IMR-90 (cell line): ENCODE data around the gene P4HA2. TPM values are rescaled to one million over a fixed set of nuclear protein-coding genes. Genes with fewer than 3 reads are reported as not detected.

ENCODE experiments used
- ATAC-seq: fragments of 200-7000 bp; cut with Tn5 transposase; 2 replicates; pipeline ENCODE4 v1.9.1; 2020; ENCODE audit warnings: low read depth, mild to moderate bottlenecking, moderate library complexity
- BruUV-seq: library from RNA; stranded (reverse); fragments of 400-500 nt; replicated peaks from 2 replicates; lab custom pipeline; 2021; lab: Mats Ljungman, UMichigan
- CTCF ChIA-PET: fragments of 300-600 bp; formaldehyde crosslinking; extraction: SDS; loops from one replicate; lab custom pipeline; 2021; ENCODE audit warnings: antibody characterized with exemption; lab: Yijun Ruan, JAX
- POLR2A ChIA-PET: fragments of 300-600 bp; sonication (Branson Sonifier 250); formaldehyde crosslinking; loops from one replicate; lab custom pipeline; 2022; ENCODE audit warnings: antibody characterized with exemption; ENCODE audit not compliant: unreplicated experiment; lab: Charles Lee
- DNase-seq: peaks from one replicate; pipeline ENCODE4 v3.0.0; 2013
- H2AFZ ChIP-seq: replicated peaks from 2 replicates; pipeline ENCODE3; 2013; ENCODE audit warnings: low read length, mild to moderate bottlenecking; ENCODE audit not compliant: poor library complexity
- H2AK5ac ChIP-seq: 2 replicates; pipeline ENCODE4 v1.6.1; 2013; ENCODE audit warnings: low read depth, low read length, inconsistent platforms
- H2AK9ac ChIP-seq: replicated peaks from 2 replicates; pipeline ENCODE3; 2013; ENCODE audit warnings: mild to moderate bottlenecking, low read depth, low read length, moderate library complexity; ENCODE audit not compliant: poor library complexity
- H2BK120ac ChIP-seq: 2 replicates; pipeline ENCODE4 v1.6.1; 2013; ENCODE audit warnings: low read depth, low read length, inconsistent platforms
- H2BK15ac ChIP-seq: 3 replicates; pipeline ENCODE4 v1.6.1; 2013; ENCODE audit warnings: low read depth, low read length, inconsistent platforms
- H2BK20ac ChIP-seq: 2 replicates; pipeline ENCODE4 v1.6.1; 2013; ENCODE audit warnings: low read depth, mild to moderate bottlenecking, inconsistent platforms, low read length, moderate library complexity
- H2BK5ac ChIP-seq: 2 replicates; pipeline ENCODE4 v1.6.1; 2013; ENCODE audit warnings: mild to moderate bottlenecking, low read depth, low read length, inconsistent platforms; ENCODE audit not compliant: poor library complexity, severe bottlenecking
- H3K14ac ChIP-seq: replicated peaks from 2 replicates; pipeline ENCODE4 v1.6.1; 2013; ENCODE audit warnings: low read depth, low read length, inconsistent platforms
- H3K18ac ChIP-seq: 2 replicates; pipeline ENCODE4 v1.6.1; 2013; ENCODE audit warnings: low read depth, low read length, control low read depth
- H3K23ac ChIP-seq: 2 replicates; pipeline ENCODE4 v1.6.1; 2013; ENCODE audit warnings: low read depth, low read length, inconsistent platforms
- H3K27ac ChIP-seq: 2 replicates; pipeline ENCODE4 v1.5.1; 2013; ENCODE audit warnings: mild to moderate bottlenecking, control low read depth, low read length; ENCODE audit not compliant: insufficient read depth
- H3K27me3 ChIP-seq: 2 replicates; pipeline ENCODE4 v1.6.1; 2013; ENCODE audit warnings: low read length; ENCODE audit not compliant: control insufficient read depth, insufficient read depth
- H3K36me3 ChIP-seq: 2 replicates; pipeline ENCODE4 v1.6.1; 2013; ENCODE audit warnings: low read length, mixed read lengths; ENCODE audit not compliant: control insufficient read depth, insufficient read depth
- H3K4ac ChIP-seq: 2 replicates; pipeline ENCODE4 v1.6.1; 2013; ENCODE audit warnings: low read depth, low read length, inconsistent platforms
- H3K4me1 ChIP-seq: 2 replicates; pipeline ENCODE4 v1.6.1; 2013; ENCODE audit warnings: low read length, mixed read lengths; ENCODE audit not compliant: control insufficient read depth, insufficient read depth
- H3K4me2 ChIP-seq: 2 replicates; pipeline ENCODE4 v1.6.1; 2013; ENCODE audit warnings: low read depth, mild to moderate bottlenecking, control low read depth, low read length, moderate library complexity
- H3K4me3 ChIP-seq: 2 replicates; pipeline ENCODE4 v1.5.1; 2013; ENCODE audit warnings: low read depth, mild to moderate bottlenecking, control low read depth, low read length, moderate library complexity; ENCODE audit not compliant: insufficient read depth
- H3K56ac ChIP-seq: 2 replicates; pipeline ENCODE4 v1.6.1; 2013; ENCODE audit warnings: low read length, inconsistent platforms; ENCODE audit not compliant: insufficient read depth; ENCODE audit errors: extremely low read depth
- H3K79me1 ChIP-seq, 2 experiments: 2 replicates each; pipeline ENCODE4 v1.6.1; 2013; ENCODE audit warnings: low read length in 2 of 2, inconsistent platforms in 1 of 2, low read depth in 1 of 2
- H3K9ac ChIP-seq: 2 replicates; pipeline ENCODE4 v1.6.1; 2013; ENCODE audit warnings: low read depth, low read length, control low read depth
- H3K9me1 ChIP-seq: 2 replicates; pipeline ENCODE4 v1.6.1; 2013; ENCODE audit warnings: low read length, inconsistent platforms; ENCODE audit not compliant: insufficient read depth
- H3K9me3 ChIP-seq: 2 replicates; pipeline ENCODE4 v1.6.1; 2013; ENCODE audit warnings: low read length; ENCODE audit not compliant: control insufficient read depth, insufficient read depth
- H4K20me1 ChIP-seq: 2 replicates; pipeline ENCODE4 v1.6.1; 2013; ENCODE audit warnings: low read length, inconsistent platforms; ENCODE audit not compliant: insufficient read depth
- H4K5ac ChIP-seq: 2 replicates; pipeline ENCODE4 v1.6.1; 2013; ENCODE audit warnings: mild to moderate bottlenecking, low read depth, low read length, control low read depth
- H4K8ac ChIP-seq, 2 experiments: 2 replicates each; pipeline ENCODE4 v1.6.1; 2013; ENCODE audit warnings: low read depth in 2 of 2, low read length in 2 of 2, control low read depth in 1 of 2, inconsistent platforms in 1 of 2
- H4K91ac ChIP-seq: 2 replicates; pipeline ENCODE4 v1.6.1; 2013; ENCODE audit warnings: low read depth, low read length, inconsistent platforms; ENCODE audit not compliant: insufficient read depth
- BHLHE40 ChIP-seq: fragments of 150-350 bp; IDR thresholded peaks from 2 replicates; pipeline ENCODE4 v1.6.1; 2016; ENCODE audit warnings: mild to moderate bottlenecking, low read depth, low read length
- CEBPB ChIP-seq: IDR thresholded peaks from 2 replicates; pipeline ENCODE4 v1.6.1; 2012; ENCODE audit warnings: low read depth, low read length, improper control_type of control experiment
- CHD1 ChIP-seq: IDR thresholded peaks from 2 replicates; pipeline ENCODE4 v1.6.1; 2012; ENCODE audit warnings: low read depth, low read length, improper control_type of control experiment
- FOS ChIP-seq: fragments of 150-350 bp; IDR thresholded peaks from 2 replicates; pipeline ENCODE4 v1.6.1; 2016; ENCODE audit warnings: low read depth, low read length
- MAFK ChIP-seq: IDR thresholded peaks from 2 replicates; pipeline ENCODE4 v1.6.1; 2012; ENCODE audit warnings: low read depth, low read length, improper control_type of control experiment
- MXI1 ChIP-seq: IDR thresholded peaks from 2 replicates; pipeline ENCODE4 v1.6.1; 2012; ENCODE audit warnings: low read depth, mild to moderate bottlenecking, low read length, moderate library complexity, borderline replicate concordance
- NFE2L2 ChIP-seq: fragments of 150-350 bp; IDR thresholded peaks from 2 replicates; pipeline ENCODE4 v1.6.1; 2016; ENCODE audit warnings: low read depth, mild to moderate bottlenecking, low read length
- POLR2A ChIP-seq: IDR thresholded peaks from 2 replicates; pipeline ENCODE4 v1.6.1; 2012; ENCODE audit warnings: mild to moderate bottlenecking, low read depth, low read length
- RAD21 ChIP-seq: IDR thresholded peaks from 2 replicates; pipeline ENCODE4 v1.6.1; 2012; ENCODE audit warnings: low read length, improper control_type of control experiment
- RCOR1 ChIP-seq: IDR thresholded peaks from 2 replicates; pipeline ENCODE4 v1.6.1; 2012; ENCODE audit warnings: mild to moderate bottlenecking, low read length, improper control_type of control experiment; ENCODE audit not compliant: insufficient replicate concordance
- RFX5 ChIP-seq: IDR thresholded peaks from 2 replicates; pipeline ENCODE4 v1.8.0; 2012; ENCODE audit warnings: low read depth, mild to moderate bottlenecking, low read length, moderate library complexity
- SMC3 ChIP-seq: fragments of 150-350 bp; IDR thresholded peaks from 2 replicates; pipeline ENCODE4 v1.6.1; 2016; ENCODE audit warnings: low read depth, mild to moderate bottlenecking, antibody characterized with exemption, low read length, moderate library complexity
- WGBS, 2 experiments: methylation state at CpG; one replicate each; pipeline versions ENCODE4 v1.1.5 to v1.1.7; 2013; ENCODE audit warnings: missing lambda C conversion rate in 2 of 2; ENCODE audit not compliant: insufficient read length in 1 of 2; ENCODE audit errors: extremely low coverage in 2 of 2; 5-methylcytosine and 5-hydroxymethylcytosine counted together
- dilution Hi-C: fragments of 300-500 bp; cut with HindIII; formaldehyde crosslinking; loops from one replicate; pipeline ENCODE4 v1.14.3; 2018; ENCODE audit warnings: low sequenced_read_pairs; ENCODE audit not compliant: unreplicated experiment
- in situ Hi-C: fragments of 300-500 bp; cut with MboI; formaldehyde crosslinking; loops from 3 replicates; pipeline ENCODE4 v1.14.3; 2019; ENCODE audit warnings: low sequenced_read_pairs, inconsistent platforms, mixed read lengths
- intact Hi-C: fragments of 100-400 bp; cut with micrococcal nuclease; formaldehyde crosslinking; loops from 2 replicates; pipeline ENCODE4 v1.10.0; 2022
- polyA plus RNA-seq, 3 experiments: library from polyadenylated mRNA; depleted of rRNA; stranded (reverse); fragments of >200 nt; gene quantifications; 2 replicates each; pipeline ENCODE4 v1.2.3, GENCODE V29; 2012; ENCODE audit warnings: low replicate concordance in 1 of 3
- total RNA-seq: library from RNA; depleted of rRNA; stranded (reverse); fragments of >200 nt; gene quantifications from 2 replicates; pipeline ENCODE4 v1.2.3, GENCODE V29; 2012
- TF ChIP-seq, protein P1 (sequence below): fragments of 150-350 bp; IDR thresholded peaks from 2 replicates; pipeline ENCODE4 v1.6.1; 2017; ENCODE audit warnings: mild to moderate bottlenecking, antibody characterized with exemption, low read length, low read depth
- TF ChIP-seq, protein P2 (sequence below): conservative IDR thresholded peaks from 2 replicates; pipeline ENCODE4 v1.5.1; 2012; ENCODE audit warnings: mild to moderate bottlenecking, low read depth, low read length, improper control_type of control experiment

The P4HA2 gene
- total and polyA plus RNA-seq, 2 of the 4 experiments (the other 2 are of a cell fraction), result 186 to 225 TPM

DNA sequence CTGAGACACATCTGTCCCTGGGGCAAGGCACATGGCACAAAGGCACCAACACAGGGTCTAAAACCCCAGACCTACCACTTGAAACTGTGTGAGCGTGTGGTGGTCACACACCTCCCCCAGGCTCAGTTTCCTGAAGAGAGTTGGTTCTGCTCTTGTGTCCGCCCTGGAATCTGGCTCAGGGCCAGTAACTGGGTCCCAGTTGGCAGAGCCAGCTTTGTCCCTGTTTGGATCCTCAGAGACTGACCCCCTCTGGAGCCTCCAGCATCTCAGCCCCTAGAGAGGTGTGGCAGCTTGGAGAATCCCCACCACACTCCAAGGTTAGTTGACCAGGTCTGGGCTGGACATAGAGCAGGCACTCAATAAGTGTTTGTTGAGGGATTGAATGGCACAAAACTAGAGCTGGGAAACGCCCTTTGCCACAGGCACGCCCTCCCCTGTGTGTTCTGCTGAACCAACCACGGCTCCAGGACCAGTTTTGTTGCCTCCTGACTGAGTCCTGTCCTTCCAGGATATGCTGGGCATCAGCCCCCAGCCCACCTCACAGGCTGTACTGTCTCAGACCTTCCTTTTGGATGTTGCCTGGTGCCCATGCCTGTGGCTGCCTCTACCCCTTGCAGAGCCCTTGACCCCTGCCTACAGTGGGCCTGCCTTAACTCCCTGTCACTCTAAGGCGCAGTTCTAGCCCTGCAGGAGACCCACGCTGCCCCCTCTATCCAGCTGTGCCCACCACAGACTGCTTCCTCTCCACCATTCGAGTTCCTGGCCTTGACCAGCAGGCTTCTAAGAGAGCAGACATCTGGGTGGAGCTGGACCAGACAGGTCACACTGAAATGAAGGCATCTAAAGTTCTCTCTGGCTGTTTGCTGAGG lies 26.0 kb upstream of the P4HA2 start:
- in situ Hi-C loops, result no loop called here
- no peak for ATAC-seq
- CTCF ChIA-PET, result interaction anchor here (0.9 kb wide), 1 partner anchor 73 kb away, joined by 3 read pairs; no protein-coding TSS in a partner anchor

More for the DNA sequence above, 26.0 kb upstream of the P4HA2 start:
- no peak overlapping the region for H3K56ac ChIP-seq
- H3K4ac ChIP-seq, result no peak overlapping the region
- no TSS peak for BruUV-seq
- H3K4me2 ChIP-seq, result no peak overlapping the region
- intact Hi-C loops (no loop called here), dilution Hi-C loops (no loop called here)
- no peak overlapping the region for H2AFZ ChIP-seq
- H2BK120ac ChIP-seq, result no peak overlapping the region
- H2BK20ac ChIP-seq, result no peak overlapping the region
- H4K91ac ChIP-seq, result no peak overlapping the region
- no peak overlapping the region for H2AK9ac ChIP-seq
- H3K4me3 ChIP-seq, result no peak overlapping the region
- peaks cover 5% of the 10 kb centered on the region for H4K20me1 ChIP-seq
- H3K9me1 ChIP-seq, result 0 out of 2 replicates have a peak, but pooled peaks cover 6% of the 10 kb centered on the region
- H2BK15ac ChIP-seq, result no peak overlapping the region
- H2BK5ac ChIP-seq, result no peak overlapping the region
- no peak overlapping the region for H4K5ac ChIP-seq
- POLR2A ChIA-PET, result no interaction called here
- H3K27ac ChIP-seq, result no peak overlapping the region
- no peaks in the 10 kb centered on the region for H3K27me3 ChIP-seq
- H2AK5ac ChIP-seq, result no peak overlapping the region
- H3K4me1 ChIP-seq, result peaks cover 5% of the 10 kb centered on the region; the same call in 1 of the 2 replicates
- DNase-seq, result no peak
- H4K8ac ChIP-seq, result no peak overlapping the region
- H3K14ac ChIP-seq, result no peak overlapping the region
- H3K18ac ChIP-seq, result no peak overlapping the region
- no peak overlapping the region for H3K23ac ChIP-seq
- peaks cover 4 to 16% of the 10 kb centered on the region in 2 experiments; a peak in 3 of 4 replicates for H3K79me1 ChIP-seq
- H3K36me3 ChIP-seq, result no peaks in the 10 kb centered on the region
- H3K9me3 ChIP-seq, result no peaks in the 10 kb centered on the region
- no peak overlapping the region for H3K9ac ChIP-seq
- TF ChIP-seq RCOR1 (no peak), FOS (no peak), NFE2L2 (no peak), MXI1 (no peak), CHD1 (no peak), RAD21 (no peak), CEBPB (no peak), SMC3 (no peak), BHLHE40 (no peak), POLR2A (no peak), RFX5 (no peak), MAFK (no peak)
- TF ChIP-seq, protein P1, sequence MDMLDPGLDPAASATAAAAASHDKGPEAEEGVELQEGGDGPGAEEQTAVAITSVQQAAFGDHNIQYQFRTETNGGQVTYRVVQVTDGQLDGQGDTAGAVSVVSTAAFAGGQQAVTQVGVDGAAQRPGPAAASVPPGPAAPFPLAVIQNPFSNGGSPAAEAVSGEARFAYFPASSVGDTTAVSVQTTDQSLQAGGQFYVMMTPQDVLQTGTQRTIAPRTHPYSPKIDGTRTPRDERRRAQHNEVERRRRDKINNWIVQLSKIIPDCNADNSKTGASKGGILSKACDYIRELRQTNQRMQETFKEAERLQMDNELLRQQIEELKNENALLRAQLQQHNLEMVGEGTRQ, result no peak
- TF ChIP-seq, protein P2, sequence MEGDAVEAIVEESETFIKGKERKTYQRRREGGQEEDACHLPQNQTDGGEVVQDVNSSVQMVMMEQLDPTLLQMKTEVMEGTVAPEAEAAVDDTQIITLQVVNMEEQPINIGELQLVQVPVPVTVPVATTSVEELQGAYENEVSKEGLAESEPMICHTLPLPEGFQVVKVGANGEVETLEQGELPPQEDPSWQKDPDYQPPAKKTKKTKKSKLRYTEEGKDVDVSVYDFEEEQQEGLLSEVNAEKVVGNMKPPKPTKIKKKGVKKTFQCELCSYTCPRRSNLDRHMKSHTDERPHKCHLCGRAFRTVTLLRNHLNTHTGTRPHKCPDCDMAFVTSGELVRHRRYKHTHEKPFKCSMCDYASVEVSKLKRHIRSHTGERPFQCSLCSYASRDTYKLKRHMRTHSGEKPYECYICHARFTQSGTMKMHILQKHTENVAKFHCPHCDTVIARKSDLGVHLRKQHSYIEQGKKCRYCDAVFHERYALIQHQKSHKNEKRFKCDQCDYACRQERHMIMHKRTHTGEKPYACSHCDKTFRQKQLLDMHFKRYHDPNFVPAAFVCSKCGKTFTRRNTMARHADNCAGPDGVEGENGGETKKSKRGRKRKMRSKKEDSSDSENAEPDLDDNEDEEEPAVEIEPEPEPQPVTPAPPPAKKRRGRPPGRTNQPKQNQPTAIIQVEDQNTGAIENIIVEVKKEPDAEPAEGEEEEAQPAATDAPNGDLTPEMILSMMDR, result no peak
- 95% methylated on average over 4 of the region's 8 CpGs; no CpG with 5 or more reads in 1 of the 2 experiments for WGBS, 2 experiments
